Urinary bladder (tissue), 4 donors: Measurements from ENCODE around the gene RNF187. TPM values are rescaled to one million over a fixed set of nuclear protein-coding genes. Genes with fewer than 3 reads are reported as not detected.

Experiments
- DNase-seq: peaks from one replicate; pipeline ENCODE4 v3.0.0-alpha.2; 2015; ENCODE audit errors: extremely low spot score
- H3K27ac ChIP-seq: one replicate; pipeline ENCODE4 v1.5.1; 2013; ENCODE audit warnings: low read depth, mild to moderate bottlenecking, moderate library complexity
- H3K36me3 ChIP-seq: one replicate; pipeline ENCODE4 v1.6.1; 2013; ENCODE audit warnings: mild to moderate bottlenecking, moderate library complexity; ENCODE audit not compliant: insufficient read depth
- H3K4me1 ChIP-seq: one replicate; pipeline ENCODE4 v1.6.1; 2013; ENCODE audit warnings: mild to moderate bottlenecking, moderate library complexity; ENCODE audit not compliant: insufficient read depth
- H3K4me3 ChIP-seq: one replicate; pipeline ENCODE4 v1.5.1; 2013; ENCODE audit warnings: low read depth, low read length
- WGBS: extraction: QIAGEN DNeasy Blood & Tissue Kit; methylation state at CpG from one replicate; pipeline ENCODE4 v1.1.7; 2013; 5-methylcytosine and 5-hydroxymethylcytosine counted together
- polyA plus RNA-seq: library from polyadenylated mRNA; stranded (reverse); fragments of 200-250 nt; gene quantifications from one replicate; pipeline ENCODE4 v1.2.3, GENCODE V29; 2013
- total RNA-seq: library from RNA; depleted of rRNA; stranded (reverse); fragments of >200 nt; gene quantifications from one replicate; pipeline ENCODE4 v1.2.3, GENCODE V29; 2014
- donor health status: healthy with polysubstance abuse.
- donor health status: healthy.

Gene RNF187
- 31.7 TPM for total RNA-seq
- 44.2 TPM for polyA plus RNA-seq

DNA sequence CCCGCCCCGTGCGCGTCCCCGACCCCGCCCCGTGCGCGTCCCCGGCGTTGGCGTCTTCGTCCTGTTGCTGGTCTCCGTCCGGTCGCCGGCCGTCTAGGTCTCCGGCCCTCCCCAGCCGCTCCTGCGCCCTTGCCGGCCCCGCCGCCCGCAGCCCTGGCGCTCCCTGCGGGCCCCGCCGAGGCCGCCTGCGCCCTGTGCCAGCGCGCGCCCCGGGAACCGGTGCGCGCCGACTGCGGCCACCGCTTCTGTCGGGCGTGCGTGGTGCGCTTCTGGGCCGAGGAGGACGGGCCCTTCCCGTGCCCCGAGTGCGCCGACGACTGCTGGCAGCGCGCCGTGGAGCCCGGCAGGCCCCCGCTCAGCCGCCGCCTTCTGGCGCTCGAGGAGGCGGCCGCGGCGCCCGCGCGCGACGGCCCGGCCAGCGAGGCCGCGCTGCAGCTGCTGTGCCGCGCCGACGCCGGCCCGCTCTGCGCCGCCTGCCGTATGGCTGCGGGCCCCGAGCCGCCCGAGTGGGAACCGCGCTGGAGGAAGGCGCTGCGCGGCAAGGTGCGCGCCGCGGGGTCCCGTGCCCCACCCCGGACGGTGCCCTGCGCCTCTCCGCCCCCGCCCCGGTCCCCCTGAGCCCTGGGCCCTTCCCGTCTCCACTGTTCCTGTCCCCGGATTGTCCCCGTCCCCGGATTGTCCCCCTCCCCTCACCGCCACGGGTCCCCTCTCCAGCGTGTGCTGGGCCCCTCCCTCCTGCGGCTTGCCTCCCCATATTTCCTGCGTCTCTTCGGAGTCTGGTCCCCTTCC lies at the start of gene RNF187:
Gene RNF187, plus strand, starts transcription at position 47 of the 789 bp plus-strand sequence.
- peaks cover 5% of the 10 kb centered on the region for H3K4me1 ChIP-seq
- DNase-seq = no peak
- WGBS = under 1% methylated on average over 113 of the region's 113 CpGs
- peak within 1 kb of the TSS; percentile 99 for H3K4me3 ChIP-seq
- H3K36me3 ChIP-seq = no peaks in the 10 kb centered on the region
- peak within 1 kb of the TSS; percentile 99 for H3K27ac ChIP-seq

DNA sequence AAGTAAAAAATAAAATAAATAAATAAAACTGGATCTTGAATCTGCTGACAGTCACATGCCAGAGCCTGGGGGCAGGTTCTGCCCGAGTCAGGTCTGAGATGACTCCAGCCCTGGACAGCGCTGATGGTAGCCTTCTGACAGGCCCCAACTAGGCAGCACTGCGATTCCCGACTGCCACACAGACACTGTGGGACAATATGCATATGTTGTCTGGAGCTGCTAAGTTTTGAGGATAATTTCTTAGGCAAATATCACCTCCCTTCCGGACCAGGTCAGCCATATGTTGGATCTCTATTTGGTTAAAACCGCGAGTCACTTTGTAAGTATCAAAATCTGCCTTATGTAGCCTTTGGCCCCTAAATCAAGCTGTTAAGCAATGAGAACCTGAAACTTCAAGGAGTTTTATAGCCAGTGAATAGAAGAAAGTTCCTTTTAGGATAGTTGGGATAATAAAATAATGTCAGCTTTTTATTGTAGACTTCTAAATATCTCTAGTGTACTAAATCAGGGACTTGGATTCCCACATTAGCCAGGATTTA lies 49.7 kb upstream of the RNF187 start:
- Histone ChIP-seq H3K4me1 (no peaks in the 10 kb centered on the region), H3K4me3 (no peak overlapping the region), H3K27ac (no peak overlapping the region), H3K36me3 (no peaks in the 10 kb centered on the region)
- 80% methylated on average over 7 of the region's 7 CpGs for WGBS
- DNase-seq = no peak

- Histone ChIP-seq H3K4me3 (no peak overlapping the region), H3K36me3 (no peaks in the 10 kb centered on the region), H3K27ac (no peak overlapping the region), H3K4me1 (no peaks in the 10 kb centered on the region)
- WGBS = 58% methylated on average over 1 of the region's 1 CpG
- no peak for DNase-seq
Measured at GRCh38 chr1:228438266-228438665, 48.9 kb upstream of the RNF187 start.

DNA sequence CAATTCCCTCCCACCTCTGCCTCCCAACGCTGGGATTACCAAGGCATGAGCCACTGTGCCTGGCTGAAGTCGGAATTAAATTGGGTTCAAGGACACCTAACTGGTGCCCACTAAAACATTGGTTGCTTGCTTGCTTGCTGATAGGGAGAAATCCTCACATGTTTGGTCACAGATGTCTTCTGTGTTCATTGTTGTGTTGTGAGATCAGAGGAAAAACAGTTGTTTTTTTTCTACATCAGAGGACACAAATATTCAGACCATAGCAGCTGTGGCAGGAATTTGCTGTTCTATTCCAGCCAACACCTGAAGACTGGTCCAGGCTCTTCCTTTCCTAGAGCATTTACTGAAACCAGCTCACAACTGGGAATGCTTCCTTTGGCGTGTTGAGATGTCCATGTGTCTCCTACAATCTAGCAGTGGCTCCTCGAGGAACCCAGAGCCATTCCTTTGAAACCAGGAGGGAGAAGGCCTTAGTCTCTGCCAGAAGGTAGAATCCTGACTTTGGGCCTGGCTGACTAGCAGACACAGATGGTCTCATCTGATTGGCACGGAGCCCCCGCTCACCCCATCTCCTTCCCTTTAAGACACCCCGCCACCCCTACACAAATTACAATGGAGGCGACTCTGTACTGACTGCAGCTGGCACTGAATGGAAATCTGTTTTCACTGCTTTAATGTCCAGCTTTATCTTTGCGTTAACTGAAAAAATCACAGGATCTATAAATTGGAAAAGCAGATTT lies 46.3 kb upstream of the RNF187 start:
- H3K4me1 ChIP-seq = no peaks in the 10 kb centered on the region
- 84% methylated on average over 9 of the region's 9 CpGs for WGBS
- DNase-seq = no peak
- no peak overlapping the region for H3K27ac ChIP-seq
- H3K36me3 ChIP-seq = no peaks in the 10 kb centered on the region
- H3K4me3 ChIP-seq = no peak overlapping the region

GRCh38 chr1:228443395-228443794 lies 43.8 kb upstream of the RNF187 start:
- Histone ChIP-seq H3K27ac (no peak overlapping the region), H3K4me3 (no peak overlapping the region), H3K36me3 (no peaks in the 10 kb centered on the region), H3K4me1 (no peaks in the 10 kb centered on the region)
- no peak for DNase-seq

DNA sequence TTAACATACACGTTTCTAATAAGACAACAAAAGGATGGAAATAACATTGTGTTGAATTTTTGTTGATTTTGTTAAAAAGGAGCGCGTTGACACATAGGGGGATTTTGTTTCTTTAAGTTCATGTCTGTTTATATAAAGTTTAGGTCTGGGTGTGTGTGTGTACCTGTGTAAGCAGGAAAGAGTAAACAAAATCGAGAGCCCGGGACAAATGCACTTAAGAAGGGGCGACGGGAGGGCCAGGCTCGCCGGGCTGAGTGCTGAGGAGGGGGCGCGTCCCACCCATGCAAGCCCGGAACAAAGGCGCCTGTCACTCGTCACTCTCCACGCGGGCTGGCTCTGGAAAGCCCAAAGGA lies 41.7 kb upstream of the RNF187 start:
- WGBS = 7% methylated on average over 16 of the region's 16 CpGs
- DNase-seq = no peak
- H3K27ac ChIP-seq = no peak overlapping the region
- H3K36me3 ChIP-seq = no peaks in the 10 kb centered on the region
- no peaks in the 10 kb centered on the region for H3K4me1 ChIP-seq
- peak overlapping the region; percentile 21 for H3K4me3 ChIP-seq

- no peaks in the 10 kb centered on the region for H3K4me1 ChIP-seq
- H3K27ac ChIP-seq = no peak overlapping the region
- H3K36me3 ChIP-seq = no peaks in the 10 kb centered on the region
- whole genome bisulfite sequencing = 3% methylated on average over 51 of the region's 51 CpGs
- DNase-seq = no peak
- H3K4me3 ChIP-seq = peak overlapping the region; percentile 21
Measured at GRCh38 chr1:228445843-228446650, 41.1 kb upstream of the RNF187 start.

GRCh38 chr1:228446852-228447251 lies 40.3 kb upstream of the RNF187 start:
- no peaks in the 10 kb centered on the region for H3K36me3 ChIP-seq
- DNase-seq = no peak
- H3K27ac ChIP-seq = no peak overlapping the region
- no peaks in the 10 kb centered on the region for H3K4me1 ChIP-seq
- H3K4me3 ChIP-seq = no peak overlapping the region
- 51% methylated on average over 15 of the region's 15 CpGs for WGBS

- Histone ChIP-seq H3K4me3 (no peak overlapping the region), H3K36me3 (no peaks in the 10 kb centered on the region), H3K4me1 (no peaks in the 10 kb centered on the region), H3K27ac (no peak overlapping the region)
- DNase-seq = no peak
- WGBS = 79% methylated on average over 6 of the region's 6 CpGs
Measured at GRCh38 chr1:228448372-228448771, 38.8 kb upstream of the RNF187 start.

DNA sequence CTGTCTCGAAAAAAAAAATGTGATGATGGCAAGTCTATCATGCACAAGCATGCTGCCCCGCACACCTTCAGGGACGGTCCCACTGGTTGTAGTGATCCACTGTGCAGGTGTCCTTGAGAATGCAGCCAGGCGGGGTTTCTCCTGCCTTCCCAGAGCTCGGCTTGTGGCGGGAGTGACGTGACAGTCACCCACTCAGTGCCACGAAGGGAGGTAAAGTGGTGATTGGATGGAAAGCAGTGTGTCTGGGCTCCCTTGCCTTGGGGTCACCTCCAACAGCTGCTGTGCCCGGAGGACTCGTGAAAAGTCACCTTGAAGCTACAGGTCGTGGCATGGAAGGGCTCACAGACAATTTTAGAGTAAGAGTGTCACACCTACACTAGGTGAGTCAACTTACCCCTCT lies 37.0 kb upstream of the RNF187 start:
- Histone ChIP-seq H3K27ac (no peak overlapping the region), H3K4me3 (no peak overlapping the region), H3K4me1 (no peaks in the 10 kb centered on the region), H3K36me3 (no peaks in the 10 kb centered on the region)
- 89% methylated on average over 11 of the region's 11 CpGs for whole genome bisulfite sequencing
- no peak for DNase-seq

DNA sequence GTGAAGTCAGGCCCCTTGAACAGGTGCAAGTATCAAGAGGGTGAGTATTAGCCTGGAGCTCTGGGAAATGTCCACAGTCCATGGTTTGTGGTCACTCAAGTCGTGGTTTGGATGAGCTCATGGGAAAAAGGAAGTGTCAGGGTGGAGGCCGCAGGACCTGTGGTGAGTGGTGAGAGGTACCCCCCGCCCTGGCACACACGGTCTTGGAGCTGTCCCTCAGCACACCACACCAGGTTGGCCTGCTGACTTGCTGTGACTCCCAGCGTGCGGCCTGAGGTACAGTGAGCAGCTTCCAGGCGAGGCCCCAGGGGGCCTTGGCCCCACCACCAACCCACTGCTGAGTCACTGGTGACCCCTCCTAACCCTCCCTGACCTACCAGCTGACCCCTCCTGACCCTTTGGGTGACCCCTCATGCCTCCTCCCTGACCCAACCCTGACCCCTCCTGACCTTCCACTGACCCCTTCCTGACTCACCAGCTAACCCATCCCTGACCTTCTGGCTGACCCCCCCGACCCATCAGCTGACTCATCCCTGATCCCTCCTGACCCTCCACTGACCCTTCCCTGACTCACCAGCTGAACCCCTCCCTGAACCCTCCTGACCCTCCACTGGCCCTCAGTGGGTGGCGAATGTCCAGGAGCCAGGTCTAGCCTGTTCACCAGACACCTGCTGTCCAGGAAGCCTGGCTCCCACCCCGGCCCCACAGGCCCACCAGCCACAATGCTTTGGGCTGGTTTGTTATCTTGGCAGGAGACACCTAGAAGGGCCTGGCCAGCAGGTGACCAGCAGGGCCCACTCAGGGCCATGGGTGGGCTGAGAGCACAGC lies 34.8 kb upstream of the RNF187 start:
- Histone ChIP-seq H3K4me1 (no peaks in the 10 kb centered on the region), H3K4me3 (no peak overlapping the region)
- 84% methylated on average over 10 of the region's 10 CpGs for WGBS

GRCh38 chr1:228453022-228453560 lies 34.1 kb upstream of the RNF187 start:
- Histone ChIP-seq H3K27ac (no peak overlapping the region), H3K4me1 (no peaks in the 10 kb centered on the region), H3K4me3 (no peak overlapping the region), H3K36me3 (no peaks in the 10 kb centered on the region)
- DNase-seq = no peak
- WGBS = 78% methylated on average over 10 of the region's 10 CpGs

More for the DNA sequence above, 34.8 kb upstream of the RNF187 start:
- H3K27ac ChIP-seq = no peak overlapping the region
- DNase-seq = no peak
- no peaks in the 10 kb centered on the region for H3K36me3 ChIP-seq

DNA sequence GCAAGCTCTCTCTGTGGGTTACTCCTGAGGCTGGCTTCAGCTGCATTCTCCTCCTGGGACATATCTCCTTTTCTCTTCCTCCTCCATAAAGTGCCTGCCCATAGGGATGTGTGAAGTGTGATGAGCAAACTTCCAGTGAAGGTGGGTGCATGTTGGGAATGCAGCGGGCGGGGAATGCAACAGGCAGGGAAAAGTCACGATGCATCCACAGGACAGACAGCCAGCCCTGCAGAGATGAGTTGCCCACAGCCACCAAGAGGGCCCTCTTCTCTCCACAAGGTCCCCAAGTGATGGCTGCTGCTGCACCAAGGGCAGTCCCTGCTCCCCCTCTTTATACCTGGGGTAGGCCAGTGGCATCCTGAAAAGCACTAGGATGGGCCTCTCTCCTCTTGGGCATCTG lies 33.6 kb upstream of the RNF187 start:
- 96% methylated on average over 3 of the region's 3 CpGs for WGBS
- DNase-seq = no peak
- Histone ChIP-seq H3K4me1 (no peaks in the 10 kb centered on the region), H3K27ac (no peak overlapping the region), H3K36me3 (no peaks in the 10 kb centered on the region), H3K4me3 (no peak overlapping the region)
